KMS-11 (cell line): ENCODE data around the gene TNFSF8.
A peak's percentile ranks its signal among the peaks of the same experiment; 100 is the strongest.

ENCODE experiments used
- H2AFZ ChIP-seq: fragments of 200-600 bp; sonication (generic); 2 replicates; pipeline ENCODE4 v1.6.1; 2016; ENCODE audit warnings: antibody characterized with exemption, mixed run types, low read depth
- H3K27ac ChIP-seq: fragments of 200-600 bp; sonication (generic); 2 replicates; pipeline ENCODE4 v1.6.1; 2016; ENCODE audit warnings: mild to moderate bottlenecking, mixed run types
- H3K27me3 ChIP-seq: fragments of 200-600 bp; sonication (generic); 2 replicates; pipeline ENCODE4 v1.6.1; 2017; ENCODE audit warnings: mild to moderate bottlenecking, low read depth, mixed run types, moderate library complexity; ENCODE audit not compliant: insufficient read depth
- H3K36me3 ChIP-seq: fragments of 200-600 bp; sonication (generic); 2 replicates; pipeline ENCODE4 v1.6.1; 2017; ENCODE audit warnings: mild to moderate bottlenecking, mixed run types; ENCODE audit not compliant: insufficient read depth
- H3K4me1 ChIP-seq: fragments of 200-600 bp; sonication (generic); 2 replicates; pipeline ENCODE4 v1.6.1; 2016; ENCODE audit warnings: mild to moderate bottlenecking, low read depth, mixed run types; ENCODE audit not compliant: poor library complexity, severe bottlenecking
- H3K4me2 ChIP-seq: fragments of 200-600 bp; sonication (generic); 2 replicates; pipeline ENCODE4 v1.7.0; 2016; ENCODE audit warnings: mild to moderate bottlenecking, mixed run types
- H3K4me3 ChIP-seq: fragments of 200-600 bp; sonication (generic); IDR thresholded peaks from 2 replicates; pipeline ENCODE4 v1.6.1; 2017; ENCODE audit warnings: low read depth, low read length, mixed read lengths; ENCODE audit not compliant: insufficient read depth
- H3K79me2 ChIP-seq: fragments of 200-600 bp; sonication (generic); 2 replicates; pipeline ENCODE4 v1.6.1; 2016; ENCODE audit warnings: low read depth, mixed run types; ENCODE audit not compliant: insufficient read depth
- H3K9ac ChIP-seq: fragments of 200-600 bp; sonication (generic); 2 replicates; pipeline ENCODE4 v1.6.1; 2016; ENCODE audit warnings: mild to moderate bottlenecking, mixed run types
- H4K20me1 ChIP-seq: fragments of 200-600 bp; sonication (generic); 2 replicates; pipeline ENCODE4 v1.6.1; 2016; ENCODE audit warnings: mild to moderate bottlenecking, mixed run types; ENCODE audit not compliant: insufficient read depth
- TF ChIP-seq, protein P1 (sequence below): fragments of 200-600 bp; sonication (generic); conservative IDR thresholded peaks from 2 replicates; pipeline ENCODE4 v1.6.1; 2017; ENCODE audit warnings: low read depth, mild to moderate bottlenecking, antibody characterized with exemption, low read length, moderate library complexity, mixed read lengths

Gene TNFSF8

DNA sequence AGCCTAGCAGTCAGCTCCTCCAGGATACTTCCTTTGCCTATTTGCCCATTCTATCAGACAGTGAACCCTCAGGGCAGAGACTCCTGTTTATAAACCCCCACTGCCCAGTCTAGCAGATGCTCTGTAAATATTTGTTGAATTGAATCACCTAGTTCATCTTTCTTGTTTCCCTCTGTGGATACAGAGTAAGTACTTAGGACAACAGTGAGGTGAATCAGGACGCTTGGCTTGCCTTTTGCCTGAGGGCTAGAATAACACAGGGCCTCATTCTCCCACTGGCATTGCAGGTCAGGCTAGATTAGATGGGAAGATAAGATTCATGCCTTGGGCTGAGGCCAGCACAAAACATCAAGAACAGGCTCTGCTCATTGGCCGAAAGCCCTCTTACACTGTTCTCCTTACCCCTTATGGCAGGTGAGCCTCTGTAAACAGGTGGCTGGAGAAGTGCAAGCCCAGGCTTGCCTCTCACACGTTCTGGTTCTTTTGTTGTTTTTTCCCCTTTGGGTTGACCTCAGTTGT lies 22.2 kb downstream of the TNFSF8 start:
- H3K79me2 ChIP-seq, result no peaks in the 10 kb centered on the region
- no peaks in the 10 kb centered on the region for H4K20me1 ChIP-seq
- H3K4me3 ChIP-seq, result no peak overlapping the region
- no peak overlapping the region for H3K4me2 ChIP-seq
- no peaks in the 10 kb centered on the region for H3K27me3 ChIP-seq
- TF ChIP-seq, protein P1, sequence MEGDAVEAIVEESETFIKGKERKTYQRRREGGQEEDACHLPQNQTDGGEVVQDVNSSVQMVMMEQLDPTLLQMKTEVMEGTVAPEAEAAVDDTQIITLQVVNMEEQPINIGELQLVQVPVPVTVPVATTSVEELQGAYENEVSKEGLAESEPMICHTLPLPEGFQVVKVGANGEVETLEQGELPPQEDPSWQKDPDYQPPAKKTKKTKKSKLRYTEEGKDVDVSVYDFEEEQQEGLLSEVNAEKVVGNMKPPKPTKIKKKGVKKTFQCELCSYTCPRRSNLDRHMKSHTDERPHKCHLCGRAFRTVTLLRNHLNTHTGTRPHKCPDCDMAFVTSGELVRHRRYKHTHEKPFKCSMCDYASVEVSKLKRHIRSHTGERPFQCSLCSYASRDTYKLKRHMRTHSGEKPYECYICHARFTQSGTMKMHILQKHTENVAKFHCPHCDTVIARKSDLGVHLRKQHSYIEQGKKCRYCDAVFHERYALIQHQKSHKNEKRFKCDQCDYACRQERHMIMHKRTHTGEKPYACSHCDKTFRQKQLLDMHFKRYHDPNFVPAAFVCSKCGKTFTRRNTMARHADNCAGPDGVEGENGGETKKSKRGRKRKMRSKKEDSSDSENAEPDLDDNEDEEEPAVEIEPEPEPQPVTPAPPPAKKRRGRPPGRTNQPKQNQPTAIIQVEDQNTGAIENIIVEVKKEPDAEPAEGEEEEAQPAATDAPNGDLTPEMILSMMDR, result no peak
- no peak overlapping the region for H3K27ac ChIP-seq
- peaks cover 14% of the 10 kb centered on the region for H3K4me1 ChIP-seq
- H3K9ac ChIP-seq, result no peak overlapping the region
- H2AFZ ChIP-seq, result no peak overlapping the region
- H3K36me3 ChIP-seq, result no peaks in the 10 kb centered on the region

DNA sequence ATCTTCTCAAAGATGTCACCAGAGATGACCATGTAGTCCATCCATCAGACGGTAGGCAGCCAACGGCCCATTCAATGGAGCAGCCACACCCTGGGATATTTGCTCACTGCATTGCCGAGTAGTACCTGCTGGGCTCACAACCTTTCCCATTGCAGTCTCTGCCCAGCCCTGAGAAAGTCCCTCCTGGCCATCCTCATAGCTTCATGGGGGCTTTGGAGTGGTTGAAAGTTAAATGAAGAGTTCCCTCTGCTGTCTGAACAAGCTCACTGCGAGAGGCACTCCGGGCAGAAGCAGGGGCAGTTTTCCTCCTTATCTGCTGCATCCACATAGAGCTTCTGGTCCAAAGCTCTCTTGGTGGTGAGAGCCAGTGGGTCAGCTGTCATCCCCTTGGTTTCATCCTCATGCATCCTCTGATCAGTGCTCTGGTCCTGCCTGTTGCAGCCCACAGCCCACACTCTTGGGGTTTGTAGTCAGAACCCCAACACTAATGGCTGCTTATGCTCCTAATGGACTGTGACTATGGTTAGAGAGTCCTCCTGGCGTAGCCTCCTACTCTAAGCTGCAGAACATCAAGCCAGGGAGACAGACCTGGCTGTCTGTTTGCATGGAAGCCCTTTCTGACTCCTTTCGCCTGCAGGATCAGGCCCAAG lies 23.3 kb downstream of the TNFSF8 start:
- Histone ChIP-seq H3K27ac (no peak overlapping the region), H3K9ac (no peak overlapping the region)

DNA sequence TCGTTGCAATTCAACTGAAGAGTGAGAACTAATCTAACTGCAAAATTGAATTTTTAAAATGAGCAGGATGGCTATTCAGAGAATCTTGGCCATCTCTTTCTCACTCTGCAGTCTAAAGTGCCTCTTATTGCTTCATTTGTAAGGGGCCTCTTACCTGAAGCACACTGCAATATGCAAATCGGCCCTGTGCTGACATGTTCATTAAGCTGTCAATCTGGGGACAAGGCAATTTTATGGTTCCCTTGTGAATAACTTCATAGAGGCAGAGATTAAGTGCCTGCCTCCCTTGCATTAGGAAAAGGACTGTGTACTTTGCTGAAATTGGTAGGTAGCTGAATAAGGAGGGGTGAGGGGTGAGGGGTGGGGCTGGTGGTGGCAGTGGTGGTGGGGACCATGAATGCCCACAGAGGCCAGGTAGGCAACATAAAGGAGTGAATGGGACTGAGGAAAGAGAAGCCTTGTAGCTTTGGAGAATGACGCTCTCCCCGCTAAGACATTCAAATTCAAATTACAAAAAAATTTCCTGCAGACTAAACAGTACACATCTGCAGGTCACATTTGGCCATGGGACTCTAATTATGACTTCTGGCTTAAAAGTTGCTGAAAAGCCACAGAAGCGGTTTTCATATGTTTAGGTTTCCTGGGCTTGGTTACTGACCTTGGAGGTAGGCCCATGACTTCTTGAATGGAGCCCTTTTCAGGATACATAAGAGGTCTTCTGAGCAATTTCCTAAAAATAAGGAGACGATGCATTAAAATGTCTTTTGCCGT lies 25.0 kb downstream of the TNFSF8 start:
- Histone ChIP-seq H3K4me3 (no peak overlapping the region), H3K4me2 (no peak overlapping the region), H3K79me2 (no peaks in the 10 kb centered on the region), H3K27ac (no peak overlapping the region), H2AFZ (no peak overlapping the region), H3K4me1 (peaks cover 41% of the 10 kb centered on the region), H3K9ac (no peak overlapping the region), H3K27me3 (no peaks in the 10 kb centered on the region), H4K20me1 (no peaks in the 10 kb centered on the region), H3K36me3 (no peaks in the 10 kb centered on the region)
- TF ChIP-seq, protein P1, result no peak

More for the DNA sequence above, 23.3 kb downstream of the TNFSF8 start:
- H3K4me2 ChIP-seq, result no peak overlapping the region
- no peaks in the 10 kb centered on the region for H3K27me3 ChIP-seq
- H3K79me2 ChIP-seq, result no peaks in the 10 kb centered on the region
- TF ChIP-seq, protein P1, result peak; percentile 71
- peaks cover 25% of the 10 kb centered on the region for H3K4me1 ChIP-seq
- H3K36me3 ChIP-seq, result no peaks in the 10 kb centered on the region
- no peak overlapping the region for H2AFZ ChIP-seq
- H3K4me3 ChIP-seq, result no peak overlapping the region
- H4K20me1 ChIP-seq, result no peaks in the 10 kb centered on the region

DNA sequence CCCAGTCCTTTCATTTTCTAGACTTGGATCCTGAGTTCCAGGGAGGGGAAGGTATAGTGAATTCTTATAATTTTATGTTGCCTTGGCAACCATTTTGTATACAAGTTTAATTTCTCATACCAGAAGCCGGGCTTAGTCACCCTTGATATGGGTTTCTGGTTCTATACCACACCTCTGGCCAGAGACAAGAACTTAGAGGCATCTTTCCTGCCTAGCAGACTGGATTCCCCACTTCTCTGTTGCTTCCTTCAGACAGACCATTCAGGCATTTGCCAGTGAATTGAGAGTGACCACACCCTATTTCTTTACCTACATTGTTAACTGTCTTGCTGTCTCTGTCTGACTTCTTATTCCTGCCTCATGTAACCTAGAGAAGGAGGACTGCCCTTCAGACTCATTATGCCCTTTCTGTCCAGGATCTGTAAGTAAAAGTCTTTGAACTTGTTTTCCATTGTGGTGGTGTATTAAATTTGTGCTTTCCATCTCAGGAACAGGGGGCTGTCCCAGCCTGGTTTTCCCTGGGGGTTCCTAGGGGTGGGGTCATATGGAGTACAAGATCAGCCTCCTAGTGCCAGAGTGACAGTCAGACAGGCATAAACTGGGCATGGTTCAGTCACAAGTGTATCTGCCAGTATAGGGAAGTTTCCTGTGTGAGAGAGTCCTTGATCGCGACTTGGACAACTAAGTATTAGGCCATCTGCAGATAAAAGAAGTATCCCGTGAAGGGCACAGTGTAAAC lies 27.4 kb downstream of the TNFSF8 start:
- Histone ChIP-seq H3K9ac (no peak overlapping the region), H3K4me2 (no peak overlapping the region; the same call in 1 of the 2 replicates)

More for the DNA sequence above, 27.4 kb downstream of the TNFSF8 start:
- TF ChIP-seq, protein P1, result no peak
- no peaks in the 10 kb centered on the region for H4K20me1 ChIP-seq
- H3K36me3 ChIP-seq, result no peaks in the 10 kb centered on the region
- no peaks in the 10 kb centered on the region for H3K27me3 ChIP-seq
- H3K4me3 ChIP-seq, result no peak overlapping the region
- no peak overlapping the region for H3K27ac ChIP-seq
- H2AFZ ChIP-seq, result no peak overlapping the region
- peaks cover 56% of the 10 kb centered on the region for H3K4me1 ChIP-seq
- no peaks in the 10 kb centered on the region for H3K79me2 ChIP-seq
